ENCODE data around the gene RINL.
A peak's percentile ranks its signal among the peaks of the same experiment; 100 is the strongest.

Gene RINL

DNA sequence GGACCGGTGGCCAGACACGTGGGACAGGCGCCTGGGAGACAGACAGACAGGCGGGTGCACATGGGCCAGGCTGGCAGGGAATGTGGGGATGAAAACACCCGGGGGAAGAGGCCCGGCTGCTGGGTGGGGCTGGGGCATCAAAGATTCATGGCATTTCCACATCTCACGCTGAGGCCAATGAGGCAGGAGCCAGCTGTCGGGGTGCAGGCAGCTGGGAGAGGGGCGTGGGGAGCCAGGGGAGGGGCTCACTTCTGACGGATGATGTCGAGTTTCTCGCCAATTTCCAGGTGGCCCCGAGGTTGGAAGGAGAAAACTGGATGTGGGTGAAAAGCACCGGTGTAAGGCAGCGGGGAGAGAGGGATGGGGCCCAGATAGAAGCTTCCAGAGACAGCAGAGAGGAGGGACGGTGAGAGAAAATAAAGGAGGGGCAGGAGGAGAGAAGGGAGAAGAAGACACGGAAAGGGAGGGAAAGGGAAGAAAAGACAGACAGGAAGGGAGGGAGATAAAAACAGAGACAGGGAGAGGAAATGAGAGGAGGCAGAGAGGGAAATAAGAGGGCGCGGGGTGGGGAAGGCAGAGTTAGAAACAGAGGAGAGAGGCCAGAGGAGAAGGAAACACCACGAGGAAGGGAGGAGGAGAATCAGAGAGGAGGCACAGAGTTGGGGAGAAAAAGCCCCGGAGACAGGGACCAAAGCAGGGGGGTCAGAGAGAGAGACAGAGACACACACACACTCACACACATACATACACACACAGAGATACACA, 41.9 kb upstream of the RINL start:
- TF ChIP-seq, protein P1, sequence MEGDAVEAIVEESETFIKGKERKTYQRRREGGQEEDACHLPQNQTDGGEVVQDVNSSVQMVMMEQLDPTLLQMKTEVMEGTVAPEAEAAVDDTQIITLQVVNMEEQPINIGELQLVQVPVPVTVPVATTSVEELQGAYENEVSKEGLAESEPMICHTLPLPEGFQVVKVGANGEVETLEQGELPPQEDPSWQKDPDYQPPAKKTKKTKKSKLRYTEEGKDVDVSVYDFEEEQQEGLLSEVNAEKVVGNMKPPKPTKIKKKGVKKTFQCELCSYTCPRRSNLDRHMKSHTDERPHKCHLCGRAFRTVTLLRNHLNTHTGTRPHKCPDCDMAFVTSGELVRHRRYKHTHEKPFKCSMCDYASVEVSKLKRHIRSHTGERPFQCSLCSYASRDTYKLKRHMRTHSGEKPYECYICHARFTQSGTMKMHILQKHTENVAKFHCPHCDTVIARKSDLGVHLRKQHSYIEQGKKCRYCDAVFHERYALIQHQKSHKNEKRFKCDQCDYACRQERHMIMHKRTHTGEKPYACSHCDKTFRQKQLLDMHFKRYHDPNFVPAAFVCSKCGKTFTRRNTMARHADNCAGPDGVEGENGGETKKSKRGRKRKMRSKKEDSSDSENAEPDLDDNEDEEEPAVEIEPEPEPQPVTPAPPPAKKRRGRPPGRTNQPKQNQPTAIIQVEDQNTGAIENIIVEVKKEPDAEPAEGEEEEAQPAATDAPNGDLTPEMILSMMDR (IDR thresholded peaks at IDR 0.05; ENCODE audit: low read depth, low read length): no peak
- Histone ChIP-seq H3K4me3 (ENCODE audit: low read depth, low read length) (no peak overlapping the region), H3K9me3 (ENCODE audit: severe bottlenecking) (no peaks in the 10 kb centered on the region), H3K27me3 (ENCODE audit: insufficient read depth, low read depth, severe bottlenecking) (no peaks in the 10 kb centered on the region), H3K36me3 (peaks cover 22% of the 10 kb centered on the region), H3K27ac (no peak overlapping the region)
- DNase-seq: no peak

DNA sequence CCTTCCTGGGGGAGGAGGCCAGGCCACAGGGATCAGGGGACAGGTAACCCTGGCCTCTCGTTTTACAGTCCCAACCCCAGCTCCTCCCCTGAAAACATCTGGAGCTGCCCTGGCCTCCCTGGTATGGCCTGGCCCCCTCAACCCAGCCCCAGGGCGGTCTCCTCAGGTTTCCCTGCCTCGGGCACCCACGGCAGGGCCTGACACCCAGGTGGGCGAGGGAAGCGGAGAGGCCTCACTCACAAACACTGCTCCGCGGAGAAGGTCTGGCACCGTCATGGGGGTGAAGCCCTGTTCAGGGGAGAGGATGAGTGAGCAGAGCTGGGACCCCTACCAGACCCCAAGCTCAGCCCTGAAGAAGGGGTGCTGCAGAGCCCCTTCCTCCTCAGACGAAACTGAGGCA, 40.5 kb upstream of the RINL start:
- TF ChIP-seq, protein P1 (IDR thresholded peaks at IDR 0.05; ENCODE audit: low read depth, low read length): no peak
- no peak overlapping the region for H3K27ac ChIP-seq
- no peaks in the 10 kb centered on the region for H3K9me3 ChIP-seq (ENCODE audit: severe bottlenecking)
- H3K4me3 ChIP-seq (ENCODE audit: low read depth, low read length): no peak overlapping the region
- DNase-seq: no peak
- H3K27me3 ChIP-seq (ENCODE audit: insufficient read depth, low read depth, severe bottlenecking): no peaks in the 10 kb centered on the region
- H3K36me3 ChIP-seq: peaks cover 13% of the 10 kb centered on the region

DNA sequence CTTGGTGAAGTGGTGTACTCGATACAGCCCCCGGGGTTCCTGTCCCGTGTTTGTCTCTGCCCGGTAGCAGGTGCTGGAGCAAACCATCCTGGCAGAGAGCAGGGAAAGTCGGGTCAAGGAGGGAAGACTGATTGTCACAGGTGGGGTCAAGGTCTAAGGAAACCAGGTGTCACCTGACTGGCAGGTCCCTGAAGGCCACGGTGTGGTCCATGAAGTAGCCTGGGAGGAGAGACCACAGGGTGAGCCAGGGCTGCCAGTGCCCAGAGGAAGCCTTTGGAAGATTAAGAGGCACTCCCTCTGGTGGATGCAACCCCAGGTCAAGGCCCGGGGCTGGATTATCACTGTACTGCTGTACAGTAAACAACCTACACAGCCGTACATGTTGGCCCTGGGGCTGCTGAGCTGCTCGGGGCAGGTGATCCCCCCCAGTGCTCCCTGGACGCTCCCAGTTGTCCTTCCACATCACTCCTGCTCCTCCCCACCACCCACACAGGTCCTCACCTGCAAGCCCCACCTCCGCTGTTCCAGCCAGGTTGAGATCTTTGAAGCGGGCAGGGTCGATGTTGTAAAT, 39.9 kb upstream of the RINL start:
- peak; percentile 77 for DNase-seq
- no peak overlapping the region for H3K4me3 ChIP-seq (ENCODE audit: low read depth, low read length)
- H3K9me3 ChIP-seq (ENCODE audit: severe bottlenecking): no peaks in the 10 kb centered on the region
- no peak overlapping the region for H3K27ac ChIP-seq
- peaks cover 13% of the 10 kb centered on the region for H3K36me3 ChIP-seq
- no peaks in the 10 kb centered on the region for H3K27me3 ChIP-seq (ENCODE audit: insufficient read depth, low read depth, severe bottlenecking)
- TF ChIP-seq, protein P1 (IDR thresholded peaks at IDR 0.05; ENCODE audit: low read depth, low read length): peak; percentile 49

DNA sequence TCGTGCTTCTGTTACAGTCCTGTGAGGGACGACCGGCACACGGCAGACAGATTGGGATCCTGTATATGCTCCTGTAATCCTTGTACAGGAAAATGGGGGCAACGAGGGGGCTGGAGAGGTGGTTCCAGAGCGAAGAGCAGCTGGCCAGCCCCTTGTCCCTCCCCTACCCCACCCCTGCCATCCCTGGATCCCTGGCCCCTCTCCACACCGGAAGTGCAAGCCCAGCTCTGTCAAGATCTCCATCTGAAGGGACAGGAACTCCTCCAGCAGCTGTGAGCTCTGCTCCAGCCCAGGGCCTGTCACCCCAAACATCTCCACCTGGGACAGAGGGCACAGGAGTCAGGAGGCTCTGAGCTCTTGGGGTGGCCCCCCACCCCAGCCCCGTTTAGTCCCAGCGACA, 39.4 kb upstream of the RINL start:
- TF ChIP-seq, protein P1 (IDR thresholded peaks at IDR 0.05; ENCODE audit: low read depth, low read length): no peak
- H3K9me3 ChIP-seq (ENCODE audit: severe bottlenecking): no peaks in the 10 kb centered on the region
- no peak overlapping the region for H3K4me3 ChIP-seq (ENCODE audit: low read depth, low read length)
- DNase-seq: no peak
- H3K27me3 ChIP-seq (ENCODE audit: insufficient read depth, low read depth, severe bottlenecking): no peaks in the 10 kb centered on the region
- no peak overlapping the region for H3K27ac ChIP-seq
- peaks cover 12% of the 10 kb centered on the region for H3K36me3 ChIP-seq

DNA sequence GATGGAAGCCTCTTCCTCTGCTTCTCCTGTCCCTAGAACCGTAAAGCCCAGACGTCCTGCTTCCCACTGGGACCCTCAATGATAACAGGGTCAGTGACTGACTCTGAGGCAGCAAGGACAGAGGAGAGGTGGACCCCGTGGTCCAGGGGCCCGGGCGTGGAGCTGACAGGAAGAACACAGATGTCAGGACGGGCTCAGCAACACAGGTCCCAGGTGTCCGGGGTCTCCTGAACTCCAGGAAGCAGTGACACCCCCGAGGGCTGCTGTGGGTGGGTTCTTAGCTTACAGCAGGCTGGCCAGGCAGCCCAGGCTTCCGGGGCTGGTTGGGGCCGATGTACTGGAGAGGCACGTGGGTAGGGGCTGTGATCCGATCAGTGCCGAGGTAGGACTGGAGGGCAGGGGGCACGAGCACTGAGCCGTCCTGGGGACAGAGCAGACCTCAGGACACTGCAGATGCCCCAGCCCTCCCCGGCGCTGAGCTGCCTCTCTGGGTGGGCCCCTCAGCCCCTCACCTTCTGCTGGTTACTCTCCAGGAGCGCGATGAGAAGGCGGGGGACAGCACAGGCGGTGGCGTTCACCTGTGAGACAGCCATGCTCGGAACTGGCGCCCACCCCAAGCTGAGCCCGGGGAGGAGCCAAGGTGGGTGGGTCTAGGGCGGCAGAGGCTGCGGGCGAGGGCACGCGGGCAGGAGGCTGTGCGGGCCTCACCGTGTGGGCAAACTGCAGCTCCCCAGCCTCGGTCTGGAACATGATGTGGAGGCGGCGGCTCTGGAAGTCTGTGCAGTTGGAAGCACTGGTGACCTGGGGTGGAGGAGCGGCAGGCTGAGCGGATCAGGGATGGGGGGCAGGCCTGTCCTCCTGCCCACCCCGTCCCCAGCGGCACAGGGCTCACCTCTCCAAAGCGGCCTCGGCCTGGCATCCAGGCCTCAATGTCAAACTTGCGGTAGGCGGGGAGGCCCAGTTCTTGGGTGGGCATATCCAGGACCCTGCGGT, 37.5 kb upstream of the RINL start:
- Histone ChIP-seq H3K27ac (no peak overlapping the region), H3K36me3 (no peaks in the 10 kb centered on the region; the same call in 1 of the 2 replicates), H3K27me3 (ENCODE audit: insufficient read depth, low read depth, severe bottlenecking) (no peaks in the 10 kb centered on the region), H3K9me3 (ENCODE audit: severe bottlenecking) (no peaks in the 10 kb centered on the region), H3K4me3 (ENCODE audit: low read depth, low read length) (no peak overlapping the region)
- TF ChIP-seq, protein P1 (IDR thresholded peaks at IDR 0.05; ENCODE audit: low read depth, low read length): no peak
- no peak for DNase-seq
